ENCODE data around the gene NOL4. TPM values are rescaled to one million over a fixed set of nuclear protein-coding genes. Genes with fewer than 3 reads are reported as not detected.

NOL4 gene
- total RNA-seq, 1 experiment from 2014 or later, result not detected

DNA sequence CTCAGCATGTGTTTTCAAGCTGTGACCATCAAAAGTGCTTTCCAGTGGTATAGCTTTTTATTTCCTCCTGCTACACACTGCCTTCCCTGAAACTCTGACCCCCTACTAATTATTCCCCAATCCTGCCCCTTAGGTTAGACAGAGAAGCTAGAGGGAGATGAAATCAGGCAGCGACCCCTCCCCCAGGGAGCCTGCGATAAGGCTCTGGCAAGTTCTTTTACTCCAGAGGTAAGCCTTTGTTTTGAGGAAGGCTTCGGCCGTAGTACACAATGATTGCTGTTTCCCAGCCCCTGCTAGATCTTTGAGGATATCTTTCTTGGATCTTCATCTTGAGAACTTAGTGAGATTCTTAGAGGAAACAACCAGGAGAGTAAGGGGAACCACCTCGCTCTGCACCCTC lies 33.5 kb upstream of the NOL4 start:
- ChIA-PET POLR2A (no interaction called here), CTCF (no interaction called here), RAD21 (ENCODE audit: low non-redundant PET in 1 of 2, low total read pairs in 2 of 2, uncharacterized antibody in 2 of 2, unreplicated experiment in 2 of 2) (no interaction called here)
- Histone ChIP-seq H3K4me2 (ENCODE audit: low read length) (no peak overlapping the region), H3K9ac (ENCODE audit: low read length) (no peak overlapping the region), H3K9me3 (ENCODE audit: control insufficient read depth in 1 of 2, insufficient read depth in 1 of 2, low read depth in 1 of 2, low read length in 2 of 2) (peaks cover 0 to 4% of the 10 kb centered on the region in 2 experiments; a peak in 2 of 4 replicates), H2AFZ (ENCODE audit: low read depth, low read length, poor library complexity, severe bottlenecking) (no peak overlapping the region), H4K20me1 (ENCODE audit: insufficient read depth) (no peaks in the 10 kb centered on the region), H3K36me3 (ENCODE audit: control insufficient read depth in 1 of 2, insufficient read depth in 2 of 2, low read length in 2 of 2) (no peaks in the 10 kb centered on the region), H3K27me3 (ENCODE audit: insufficient read depth, low read length) (no peaks in the 10 kb centered on the region), H3K4me1 (ENCODE audit: control insufficient read depth in 1 of 2, insufficient read depth in 2 of 2, low read length in 2 of 2) (no peaks in the 10 kb centered on the region), H3K4me3 (replicated peaks in 1 of 2; ENCODE audit: low read depth in 1 of 2, low read length in 2 of 2) (no peak overlapping the region), H3K27ac (ENCODE audit: low read depth, low read length) (no peak overlapping the region), H3K9me2 (ENCODE audit: insufficient read depth) (no peaks in the 10 kb centered on the region), H3K79me2 (ENCODE audit: insufficient read depth, low read length) (no peaks in the 10 kb centered on the region)
- ATAC-seq (no peak), DNase-seq (ENCODE audit: low read depth, low spot score) (no peak)
- intact Hi-C loops (cut with micrococcal nuclease), result no loop called here
- BruUV-seq (replicated peaks), result no TSS peak
- TF ChIP-seq ELF1 (IDR thresholded peaks at IDR 0.05; ENCODE audit: borderline replicate concordance, low read depth) (no peak), SIN3A (IDR thresholded peaks at IDR 0.05; ENCODE audit: low read depth) (no peak), SRF (IDR thresholded peaks at IDR 0.05; ENCODE audit: low read depth) (no peak), EZH2phosphoT487 (IDR thresholded peaks at IDR 0.05; ENCODE audit: borderline replicate concordance) (no peak), FOSL1 (IDR thresholded peaks at IDR 0.05; ENCODE audit: low read depth) (no peak), ATF3 (IDR thresholded peaks at IDR 0.05) (no peak), ZNF274 (IDR thresholded peaks at IDR 0.05; ENCODE audit: low read depth, low read length) (no peak)
- TF ChIP-seq, protein P1, sequence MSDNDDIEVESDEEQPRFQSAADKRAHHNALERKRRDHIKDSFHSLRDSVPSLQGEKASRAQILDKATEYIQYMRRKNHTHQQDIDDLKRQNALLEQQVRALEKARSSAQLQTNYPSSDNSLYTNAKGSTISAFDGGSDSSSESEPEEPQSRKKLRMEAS (IDR thresholded peaks at IDR 0.05), result no peak
- TF ChIP-seq, protein P2, sequence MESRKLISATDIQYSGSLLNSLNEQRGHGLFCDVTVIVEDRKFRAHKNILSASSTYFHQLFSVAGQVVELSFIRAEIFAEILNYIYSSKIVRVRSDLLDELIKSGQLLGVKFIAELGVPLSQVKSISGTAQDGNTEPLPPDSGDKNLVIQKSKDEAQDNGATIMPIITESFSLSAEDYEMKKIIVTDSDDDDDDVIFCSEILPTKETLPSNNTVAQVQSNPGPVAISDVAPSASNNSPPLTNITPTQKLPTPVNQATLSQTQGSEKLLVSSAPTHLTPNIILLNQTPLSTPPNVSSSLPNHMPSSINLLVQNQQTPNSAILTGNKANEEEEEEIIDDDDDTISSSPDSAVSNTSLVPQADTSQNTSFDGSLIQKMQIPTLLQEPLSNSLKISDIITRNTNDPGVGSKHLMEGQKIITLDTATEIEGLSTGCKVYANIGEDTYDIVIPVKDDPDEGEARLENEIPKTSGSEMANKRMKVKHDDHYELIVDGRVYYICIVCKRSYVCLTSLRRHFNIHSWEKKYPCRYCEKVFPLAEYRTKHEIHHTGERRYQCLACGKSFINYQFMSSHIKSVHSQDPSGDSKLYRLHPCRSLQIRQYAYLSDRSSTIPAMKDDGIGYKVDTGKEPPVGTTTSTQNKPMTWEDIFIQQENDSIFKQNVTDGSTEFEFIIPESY (IDR thresholded peaks at IDR 0.05; ENCODE audit: extremely low read depth, insufficient replicate concordance, low read length), result no peak
